Left ventricle myocardium inferior (tissue), 1 donor: ENCODE results near the gene ZSCAN23. TPM values are rescaled to one million over a fixed set of nuclear protein-coding genes. Genes with fewer than 3 reads are reported as not detected.
"Not testable (repeated sequence)": the region's sequence is repeated elsewhere in the genome, so short reads cannot be mapped to it uniquely, and the experiment has no call there.

Experiments used
- DNase-seq: peaks from one replicate; pipeline ENCODE4 v3.0.0-alpha.2; 2020
- H3K27ac ChIP-seq: fragments of 200-600 bp; replicated peaks from 2 replicates; pipeline ENCODE4 v1.8.0; 2021
- H3K27me3 ChIP-seq: fragments of 200-600 bp; 2 replicates; pipeline ENCODE4 v1.8.0; 2021; ENCODE audit warnings: low read depth
- H3K36me3 ChIP-seq: fragments of 200-600 bp; 2 replicates; pipeline ENCODE4 v1.8.0; 2021
- H3K4me1 ChIP-seq: fragments of 200-600 bp; 2 replicates; pipeline ENCODE4 v1.8.0; 2021
- H3K4me3 ChIP-seq: fragments of 200-600 bp; 2 replicates; pipeline ENCODE4 v1.8.0; 2021; ENCODE audit warnings: mild to moderate bottlenecking, moderate library complexity
- H3K9me3 ChIP-seq: fragments of 200-600 bp; replicated peaks from 2 replicates; pipeline ENCODE4 v1.8.0; 2021
- CTCF ChIP-seq: fragments of 200-600 bp; IDR thresholded peaks from 2 replicates; pipeline ENCODE4 v1.8.0; 2021; ENCODE audit warnings: antibody characterized with exemption, mild to moderate bottlenecking, borderline replicate concordance
- intact Hi-C: fragments of 100-400 bp; cut with micrococcal nuclease; formaldehyde crosslinking; loops from one replicate; pipeline ENCODE4 v1.11.0; 2022
- total RNA-seq: library from RNA; stranded (reverse); fragmentation: NEBNext Ultra II Directional; extraction: Animal tissue kit (Norgen Biotek cat#: 25700); gene quantifications from one replicate; pipeline ENCODE4 v1.2.1, GENCODE V29; 2021
- donor health status: DM: no; HTN: yes; CAD: no; lungs with severe emphysema.

The ZSCAN23 gene
- total RNA-seq, 1 donor from 2014 or later: 1.5 TPM

GRCh38 chr6:28446818-28447511, 3.7 kb upstream of the ZSCAN23 start:
- Histone ChIP-seq H3K36me3 (no peaks in the 10 kb centered on the region), H3K27ac (no peak overlapping the region), H3K4me3 (peak overlapping the region; percentile 57), H3K9me3 (no peaks in the 10 kb centered on the region), H3K27me3 (peaks cover 76% of the 10 kb centered on the region), H3K4me1 (peaks cover 14% of the 10 kb centered on the region)
- DNase-seq: no peak
- TF ChIP-seq CTCF: no peak
- intact Hi-C loops: no loop called here

- H3K9me3 ChIP-seq, intact Hi-C loops, DNase-seq, H3K27ac ChIP-seq, H3K36me3 ChIP-seq, H3K4me3 ChIP-seq: not testable (repeated sequence)
- Histone ChIP-seq H3K27me3 (peaks cover 54% of the 10 kb centered on the region), H3K4me1 (peaks cover 14% of the 10 kb centered on the region)
Observed at GRCh38 chr6:28444759-28445158, 1.5 kb upstream of the ZSCAN23 start.

GRCh38 chr6:28442586-28442985, 705 bp downstream of the ZSCAN23 start:
- Histone ChIP-seq H3K4me3 (peak overlapping the region; percentile 78), H3K4me1 (peaks cover 14% of the 10 kb centered on the region), H3K9me3 (no peaks in the 10 kb centered on the region), H3K36me3 (no peaks in the 10 kb centered on the region), H3K27me3 (peaks cover 32% of the 10 kb centered on the region), H3K27ac (no peak overlapping the region)
- DNase-seq: no peak
- intact Hi-C loops: no loop called here
- TF ChIP-seq CTCF: no peak

GRCh38 chr6:28436404-28436803, 6.9 kb downstream of the ZSCAN23 start:
- H3K27me3 ChIP-seq: no peaks in the 10 kb centered on the region
- H3K4me3 ChIP-seq: no peak overlapping the region
- no peaks in the 10 kb centered on the region for H3K36me3 ChIP-seq
- DNase-seq: no peak
- no peak for TF ChIP-seq CTCF
- H3K27ac ChIP-seq: no peak overlapping the region
- intact Hi-C loops: no loop called here
- H3K9me3 ChIP-seq: no peaks in the 10 kb centered on the region
- no peaks in the 10 kb centered on the region for H3K4me1 ChIP-seq

GRCh38 chr6:28433119-28433518, 10.2 kb downstream of the ZSCAN23 start:
- H3K27ac ChIP-seq: no peak overlapping the region
- DNase-seq: no peak

More at GRCh38 chr6:28433119-28433518, 10.2 kb downstream of the ZSCAN23 start:
- Histone ChIP-seq H3K27me3 (no peaks in the 10 kb centered on the region), H3K4me3 (no peak overlapping the region), H3K4me1 (no peaks in the 10 kb centered on the region), H3K9me3 (no peaks in the 10 kb centered on the region), H3K36me3 (no peaks in the 10 kb centered on the region)
- intact Hi-C loops: no loop called here
- TF ChIP-seq CTCF: no peak
